HepG2 (cell line): ENCODE measurements around the gene PRDX5. TPM values are rescaled to one million over a fixed set of nuclear protein-coding genes. Genes with fewer than 3 reads are reported as not detected.

Experiments used
- ATF1 ChIP-seq: IDR thresholded peaks from 2 replicates; pipeline ENCODE4 v1.6.1; 2016; ENCODE audit warnings: mild to moderate bottlenecking, control low read depth
- CENPT ChIP-seq: sonication (generic); formaldehyde crosslinking; IDR thresholded peaks from 2 replicates; pipeline ENCODE4 v1.8.0; 2022; ENCODE audit warnings: low read depth, mild to moderate bottlenecking, moderate library complexity, missing genetic modification reagents
- ISX ChIP-seq: sonication (generic); formaldehyde crosslinking; conservative IDR thresholded peaks from 2 replicates; pipeline ENCODE4 v1.5.0; 2020; ENCODE audit warnings: missing genetic modification reagents
- KDM3A ChIP-seq: IDR thresholded peaks from 2 replicates; pipeline ENCODE4 v1.6.1; 2018; ENCODE audit warnings: low read depth, missing compliant biosample characterization
- KDM5A ChIP-seq: fragments of 200-600 bp; sonication (generic); IDR thresholded peaks from 2 replicates; pipeline ENCODE4 v1.7.0; 2018; ENCODE audit warnings: antibody characterized with exemption, mild to moderate bottlenecking, low read length, borderline replicate concordance
- MEIS1 ChIP-seq: sonication (generic); formaldehyde crosslinking; IDR thresholded peaks from 2 replicates; pipeline ENCODE4 v1.9.0; 2021; ENCODE audit warnings: mild to moderate bottlenecking, missing genetic modification reagents, moderate library complexity, borderline replicate concordance
- MTF1 ChIP-seq: sonication (generic); formaldehyde crosslinking; IDR thresholded peaks from 2 replicates; pipeline ENCODE4 v1.5.0; 2020; ENCODE audit warnings: missing genetic modification reagents
- NR3C1 ChIP-seq: sonication (generic); formaldehyde crosslinking; IDR thresholded peaks from 2 replicates; pipeline ENCODE4 v1.4.0; 2020; ENCODE audit warnings: missing genetic modification reagents
- ZNF761 ChIP-seq: sonication (generic); formaldehyde crosslinking; conservative IDR thresholded peaks from 2 replicates; pipeline ENCODE4 v1.4.0; 2020; ENCODE audit warnings: mild to moderate bottlenecking, missing genetic modification reagents
- ZNF891 ChIP-seq: sonication (generic); formaldehyde crosslinking; IDR thresholded peaks from 2 replicates; pipeline ENCODE4 v1.5.0; 2020; ENCODE audit warnings: mild to moderate bottlenecking, missing genetic modification reagents
- polyA plus RNA-seq, 8 experiments: library from polyadenylated mRNA; depleted of rRNA in 3 of 8; stranded (reverse) in 7 of 8; unstranded in 1 of 8; fragments of >200 nt; fragmentation: Illumina TruSeq in 4 of 8; extraction: Trizol in 4 of 8; gene quantifications; 2 replicates each; pipeline versions ENCODE4 v1.2.1 to v1.2.3, GENCODE V29; 2011 to 2016; ENCODE audit warnings: low read depth in 4 of 8, missing spikeins in 1 of 8, mixed read lengths in 1 of 8; ENCODE audit not compliant: insufficient read depth in 1 of 8
- total RNA-seq, 5 experiments: library from RNA; depleted of rRNA; stranded (reverse); fragments of >200 nt; fragmentation: Illumina TruSeq; extraction: Trizol; gene quantifications; 2 replicates each; pipeline ENCODE4 v1.2.3, GENCODE V29; 2016; ENCODE audit warnings: low read depth in 1 of 5
- TF ChIP-seq, protein P1 (sequence below): sonication (generic); formaldehyde crosslinking; conservative IDR thresholded peaks from 2 replicates; pipeline ENCODE4 v1.4.0; 2020; ENCODE audit warnings: missing genetic modification reagents
- TF ChIP-seq, protein P2 (sequence below): sonication (generic); formaldehyde crosslinking; IDR thresholded peaks from 2 replicates; pipeline ENCODE4 v1.8.0; 2022; ENCODE audit warnings: missing genetic modification reagents, mild to moderate bottlenecking, inconsistent platforms, borderline replicate concordance
- TF ChIP-seq, protein P3 (sequence below): sonication (generic); formaldehyde crosslinking; IDR thresholded peaks from 2 replicates; pipeline ENCODE4 v1.5.1; 2020; ENCODE audit warnings: mild to moderate bottlenecking, missing genetic modification reagents
- TF ChIP-seq, protein P4 (sequence below): sonication (generic); formaldehyde crosslinking; IDR thresholded peaks from 2 replicates; pipeline ENCODE4 v1.5.0; 2020; ENCODE audit warnings: mild to moderate bottlenecking, missing genetic modification reagents
- TF ChIP-seq, protein P5 (sequence below): sonication (generic); formaldehyde crosslinking; IDR thresholded peaks from 2 replicates; pipeline ENCODE4 v1.4.0; 2020; ENCODE audit warnings: missing genetic modification reagents, borderline replicate concordance

The PRDX5 gene
- total and polyA plus RNA-seq, 2 of the 13 experiments (the other 11 are each of a cell fraction or from before 2014, with no cell fraction given) = 215 to 311 TPM

DNA sequence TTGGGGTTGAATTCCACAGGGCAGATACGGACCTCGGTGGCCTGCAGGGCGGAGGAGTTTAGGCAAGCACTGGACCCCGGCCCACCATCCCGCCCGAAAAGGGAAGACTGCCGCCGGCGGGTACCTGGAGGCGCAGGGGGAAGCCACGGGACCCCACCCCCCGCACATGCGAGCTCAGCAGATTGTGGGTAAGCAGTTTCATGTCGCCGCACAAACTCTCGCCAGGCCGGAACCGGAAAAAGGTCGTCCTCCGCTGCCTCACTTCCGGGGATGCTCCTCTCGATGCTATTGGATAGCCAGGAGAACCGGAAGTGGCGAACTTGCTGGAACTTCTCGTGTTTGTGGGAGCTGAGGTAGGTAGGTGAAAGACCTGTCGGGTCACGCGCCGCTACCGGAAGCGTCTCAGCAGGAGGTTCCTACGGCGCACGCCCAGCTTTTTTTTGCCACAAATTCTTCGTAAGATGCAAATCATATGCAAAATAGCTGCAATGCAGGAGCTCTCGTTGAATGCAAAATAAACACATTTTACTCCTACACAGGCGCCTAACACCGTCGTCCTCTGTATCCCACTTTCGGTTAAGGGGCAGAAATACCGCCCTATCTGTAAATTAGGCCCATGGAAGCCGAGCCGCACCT lies 478 bp upstream of the PRDX5 start, which contains the start of gene TRMT112 (continued):
- TF ChIP-seq MTF1 (CRISPR knock-in tag) (no peak), KDM3A (CRISPR knock-in tag) (peak; percentile 44; the same call in 1 of the 2 replicates), ATF1 (peak; percentile 90), ISX (CRISPR knock-in tag) (no peak), MEIS1 (CRISPR knock-in tag) (no peak), KDM5A (peak; percentile 82), ZNF761 (CRISPR knock-in tag) (no peak), NR3C1 (CRISPR knock-in tag) (no peak), ZNF891 (CRISPR knock-in tag) (no peak), CENPT (CRISPR knock-in tag) (no peak)
- TF ChIP-seq, protein P1, sequence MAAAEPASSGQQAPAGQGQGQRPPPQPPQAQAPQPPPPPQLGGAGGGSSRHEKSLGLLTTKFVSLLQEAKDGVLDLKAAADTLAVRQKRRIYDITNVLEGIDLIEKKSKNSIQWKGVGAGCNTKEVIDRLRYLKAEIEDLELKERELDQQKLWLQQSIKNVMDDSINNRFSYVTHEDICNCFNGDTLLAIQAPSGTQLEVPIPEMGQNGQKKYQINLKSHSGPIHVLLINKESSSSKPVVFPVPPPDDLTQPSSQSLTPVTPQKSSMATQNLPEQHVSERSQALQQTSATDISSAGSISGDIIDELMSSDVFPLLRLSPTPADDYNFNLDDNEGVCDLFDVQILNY (CRISPR knock-in tag) = no peak
- TF ChIP-seq, protein P2, sequence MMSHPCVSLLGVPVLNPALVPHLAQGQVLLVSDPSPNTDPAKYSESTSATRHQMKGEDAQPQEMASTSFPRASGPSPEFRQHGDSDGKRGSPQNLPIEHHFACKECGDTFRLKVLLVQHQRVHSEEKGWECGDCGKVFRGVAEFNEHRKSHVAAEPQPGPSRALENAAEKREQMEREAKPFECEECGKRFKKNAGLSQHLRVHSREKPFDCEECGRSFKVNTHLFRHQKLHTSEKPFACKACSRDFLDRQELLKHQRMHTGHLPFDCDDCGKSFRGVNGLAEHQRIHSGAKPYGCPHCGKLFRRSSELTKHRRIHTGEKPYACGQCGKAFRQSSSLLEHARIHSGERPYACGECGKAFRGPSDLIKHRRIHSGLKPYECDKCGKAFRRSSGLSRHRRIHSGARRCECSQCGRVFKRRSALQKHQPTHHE (CRISPR knock-in tag) = peak; percentile 56; the same call in 1 of the 2 replicates
- TF ChIP-seq, protein P3, sequence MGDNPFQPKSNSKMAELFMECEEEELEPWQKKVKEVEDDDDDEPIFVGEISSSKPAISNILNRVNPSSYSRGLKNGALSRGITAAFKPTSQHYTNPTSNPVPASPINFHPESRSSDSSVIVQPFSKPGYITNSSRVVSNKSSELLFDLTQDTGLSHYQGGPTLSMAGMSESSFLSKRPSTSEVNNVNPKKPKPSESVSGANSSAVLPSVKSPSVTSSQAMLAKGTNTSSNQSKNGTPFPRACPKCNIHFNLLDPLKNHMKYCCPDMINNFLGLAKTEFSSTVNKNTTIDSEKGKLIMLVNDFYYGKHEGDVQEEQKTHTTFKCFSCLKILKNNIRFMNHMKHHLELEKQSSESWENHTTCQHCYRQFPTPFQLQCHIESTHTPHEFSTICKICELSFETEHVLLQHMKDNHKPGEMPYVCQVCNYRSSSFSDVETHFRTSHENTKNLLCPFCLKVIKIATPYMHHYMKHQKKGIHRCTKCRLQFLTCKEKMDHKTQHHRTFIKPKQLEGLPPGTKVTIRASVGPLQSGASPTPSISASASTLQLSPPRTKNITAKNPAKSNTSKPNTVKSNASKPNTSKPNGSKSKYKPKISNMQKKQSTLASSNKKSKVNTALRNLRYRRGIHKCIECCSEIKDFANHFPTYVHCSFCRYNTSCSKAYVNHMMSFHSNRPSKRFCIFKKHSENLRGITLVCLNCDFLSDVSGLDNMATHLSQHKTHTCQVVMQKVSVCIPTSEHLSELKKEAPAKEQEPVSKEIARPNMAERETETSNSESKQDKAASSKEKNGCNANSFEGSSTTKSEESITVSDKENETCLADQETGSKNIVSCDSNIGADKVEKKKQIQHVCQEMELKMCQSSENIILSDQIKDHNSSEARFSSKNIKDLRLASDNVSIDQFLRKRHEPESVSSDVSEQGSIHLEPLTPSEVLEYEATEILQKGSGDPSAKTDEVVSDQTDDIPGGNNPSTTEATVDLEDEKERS (CRISPR knock-in tag) = no peak
- TF ChIP-seq, protein P4, sequence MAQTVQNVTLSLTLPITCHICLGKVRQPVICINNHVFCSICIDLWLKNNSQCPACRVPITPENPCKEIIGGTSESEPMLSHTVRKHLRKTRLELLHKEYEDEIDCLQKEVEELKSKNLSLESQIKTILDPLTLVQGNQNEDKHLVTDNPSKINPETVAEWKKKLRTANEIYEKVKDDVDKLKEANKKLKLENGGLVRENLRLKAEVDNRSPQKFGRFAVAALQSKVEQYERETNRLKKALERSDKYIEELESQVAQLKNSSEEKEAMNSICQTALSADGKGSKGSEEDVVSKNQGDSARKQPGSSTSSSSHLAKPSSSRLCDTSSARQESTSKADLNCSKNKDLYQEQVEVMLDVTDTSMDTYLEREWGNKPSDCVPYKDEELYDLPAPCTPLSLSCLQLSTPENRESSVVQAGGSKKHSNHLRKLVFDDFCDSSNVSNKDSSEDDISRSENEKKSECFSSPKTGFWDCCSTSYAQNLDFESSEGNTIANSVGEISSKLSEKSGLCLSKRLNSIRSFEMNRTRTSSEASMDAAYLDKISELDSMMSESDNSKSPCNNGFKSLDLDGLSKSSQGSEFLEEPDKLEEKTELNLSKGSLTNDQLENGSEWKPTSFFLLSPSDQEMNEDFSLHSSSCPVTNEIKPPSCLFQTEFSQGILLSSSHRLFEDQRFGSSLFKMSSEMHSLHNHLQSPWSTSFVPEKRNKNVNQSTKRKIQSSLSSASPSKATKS (CRISPR knock-in tag) = no peak
- TF ChIP-seq, protein P5, sequence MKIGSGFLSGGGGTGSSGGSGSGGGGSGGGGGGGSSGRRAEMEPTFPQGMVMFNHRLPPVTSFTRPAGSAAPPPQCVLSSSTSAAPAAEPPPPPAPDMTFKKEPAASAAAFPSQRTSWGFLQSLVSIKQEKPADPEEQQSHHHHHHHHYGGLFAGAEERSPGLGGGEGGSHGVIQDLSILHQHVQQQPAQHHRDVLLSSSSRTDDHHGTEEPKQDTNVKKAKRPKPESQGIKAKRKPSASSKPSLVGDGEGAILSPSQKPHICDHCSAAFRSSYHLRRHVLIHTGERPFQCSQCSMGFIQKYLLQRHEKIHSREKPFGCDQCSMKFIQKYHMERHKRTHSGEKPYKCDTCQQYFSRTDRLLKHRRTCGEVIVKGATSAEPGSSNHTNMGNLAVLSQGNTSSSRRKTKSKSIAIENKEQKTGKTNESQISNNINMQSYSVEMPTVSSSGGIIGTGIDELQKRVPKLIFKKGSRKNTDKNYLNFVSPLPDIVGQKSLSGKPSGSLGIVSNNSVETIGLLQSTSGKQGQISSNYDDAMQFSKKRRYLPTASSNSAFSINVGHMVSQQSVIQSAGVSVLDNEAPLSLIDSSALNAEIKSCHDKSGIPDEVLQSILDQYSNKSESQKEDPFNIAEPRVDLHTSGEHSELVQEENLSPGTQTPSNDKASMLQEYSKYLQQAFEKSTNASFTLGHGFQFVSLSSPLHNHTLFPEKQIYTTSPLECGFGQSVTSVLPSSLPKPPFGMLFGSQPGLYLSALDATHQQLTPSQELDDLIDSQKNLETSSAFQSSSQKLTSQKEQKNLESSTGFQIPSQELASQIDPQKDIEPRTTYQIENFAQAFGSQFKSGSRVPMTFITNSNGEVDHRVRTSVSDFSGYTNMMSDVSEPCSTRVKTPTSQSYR (CRISPR knock-in tag) = peak; percentile 51; the same call in 1 of the 2 replicates
